ENCODE measurements around the gene F9. TPM values are rescaled to one million over a fixed set of nuclear protein-coding genes. Genes with fewer than 3 reads are reported as not detected.

Gene F9
- total and polyA plus RNA-seq, 10 of the 15 experiments (the other 5 are each of a cell fraction or from before 2014, with no cell fraction given): 0.18 TPM; not detected in 9

DNA sequence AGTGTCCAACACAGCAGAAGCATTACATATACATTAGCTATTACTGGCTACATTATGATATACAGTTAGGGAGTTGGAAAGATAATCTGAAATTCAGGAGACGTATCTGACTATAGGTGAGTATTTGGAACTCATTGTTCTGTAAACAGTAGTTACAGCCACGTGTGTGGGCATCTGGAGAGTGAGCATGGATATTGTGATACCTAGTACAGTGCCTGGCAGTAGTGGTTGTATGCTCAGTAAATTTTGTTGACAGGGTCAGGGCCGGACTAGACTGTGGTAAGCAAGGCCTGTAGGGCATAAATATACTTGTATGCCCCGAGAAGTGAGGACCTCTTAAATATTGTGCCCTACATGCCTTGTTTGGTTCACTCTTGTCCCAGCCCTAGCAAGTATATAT lies 2.9 kb downstream of the F9 start:
- FAIRE-seq: no peak
- 11% methylated on average over 4 of the region's 4 CpGs for WGBS (ENCODE audit: insufficient coverage, insufficient replicate concordance, low lambda C conversion rate, missing lambda C conversion rate)
- ChIA-PET SMC1A (ENCODE audit: uncharacterized antibody, unreplicated experiment) (no interaction called here), CTCF (no interaction called here), POLR2A (no interaction called here), RAD21 (ENCODE audit: unreplicated experiment) (no interaction called here)
- no peak overlapping the region for H3K4me3 ChIP-seq
- in situ Hi-C loops (cut with MboI) (no loop called here), intact Hi-C loops (cut with micrococcal nuclease; ENCODE audit: unreplicated experiment) (no loop called here)
- no peak for DNase-seq (ENCODE audit: low read depth, low spot score)
- no peaks in the 10 kb centered on the region for H3K27me3 ChIP-seq (replicated peaks in 1 of 2; ENCODE audit: control insufficient read depth in 2 of 2, insufficient read depth in 2 of 2, low read length in 1 of 2)
- BruUV-seq (replicated peaks): no TSS peak
- H3K27ac ChIP-seq (ENCODE audit: control insufficient read depth, insufficient read depth): no peak overlapping the region
- H4K20me1 ChIP-seq (ENCODE audit: control insufficient read depth, insufficient read depth): no peaks in the 10 kb centered on the region
- no peak overlapping the region for H2AFZ ChIP-seq (ENCODE audit: control insufficient read depth, low read depth, low read length)
- no peaks in the 10 kb centered on the region for H3K79me2 ChIP-seq (ENCODE audit: control insufficient read depth, insufficient read depth, low read length)
- H3K4me2 ChIP-seq (ENCODE audit: control insufficient read depth, insufficient read depth): no peak overlapping the region
- no peaks in the 10 kb centered on the region for H3K9me3 ChIP-seq (replicated peaks; ENCODE audit: control insufficient read depth, insufficient read depth, low read length)
- no peak for TF ChIP-seq WRNIP1 (IDR thresholded peaks at IDR 0.05; ENCODE audit: borderline replicate concordance, low read depth, low read length)
- H3K36me3 ChIP-seq (ENCODE audit: control insufficient read depth in 2 of 2, insufficient read depth in 2 of 2, low read length in 1 of 2): no peaks in the 10 kb centered on the region
- no peaks in the 10 kb centered on the region for H3K4me1 ChIP-seq (ENCODE audit: control insufficient read depth, insufficient read depth, low read length)
- H3K9ac ChIP-seq (ENCODE audit: control insufficient read depth, insufficient read depth, low read length): no peak overlapping the region
- ATAC-seq: no peak

DNA sequence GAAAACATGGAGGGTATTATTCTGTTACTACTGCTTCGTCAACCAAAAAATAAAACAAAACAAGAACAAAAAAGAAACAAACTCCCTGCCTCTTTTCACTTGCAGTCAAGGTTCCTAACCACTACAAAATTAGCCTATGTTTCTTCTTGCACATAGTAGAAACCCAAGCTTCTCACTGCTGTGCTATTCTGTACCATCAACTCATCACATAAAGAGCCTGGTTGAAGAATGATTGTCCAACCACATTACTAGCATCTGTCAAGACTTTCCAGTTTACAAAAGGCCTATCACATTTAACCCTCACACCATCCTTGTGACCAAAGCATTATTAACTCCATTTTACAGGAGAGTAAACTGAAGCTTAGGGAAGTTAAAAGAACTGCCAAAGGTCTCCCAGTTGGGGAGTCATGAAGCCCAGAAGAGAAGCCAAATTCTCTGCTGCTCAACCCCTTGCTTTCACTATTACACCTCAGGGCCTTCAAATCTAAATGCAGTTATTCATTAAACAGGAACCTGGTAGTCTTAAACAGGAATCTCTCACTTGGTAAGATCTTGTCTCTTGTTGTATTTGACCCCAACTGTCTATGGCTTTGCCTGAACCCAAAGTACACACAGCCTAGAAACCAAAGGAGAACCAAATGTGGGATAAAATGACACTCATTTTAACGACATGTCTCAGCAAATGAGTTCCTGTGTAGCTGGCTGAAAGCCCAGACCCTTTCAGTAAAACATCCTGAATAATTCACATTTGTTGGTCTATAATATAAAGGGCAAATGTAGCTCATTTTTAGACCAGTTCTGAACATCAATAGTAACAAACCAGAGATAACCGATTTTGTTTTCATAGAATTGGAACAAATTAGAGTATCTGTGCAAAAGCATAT lies 8.6 kb downstream of the F9 start:
- no peaks in the 10 kb centered on the region for H4K20me1 ChIP-seq (ENCODE audit: control insufficient read depth, insufficient read depth)
- no peaks in the 10 kb centered on the region for H3K4me1 ChIP-seq (ENCODE audit: control insufficient read depth, insufficient read depth, low read length)
- no peak for FAIRE-seq
- no peak overlapping the region for H3K4me2 ChIP-seq (ENCODE audit: control insufficient read depth, insufficient read depth)
- H3K27ac ChIP-seq (ENCODE audit: control insufficient read depth, insufficient read depth): no peak overlapping the region
- DNase-seq (ENCODE audit: low read depth, low spot score): no peak
- in situ Hi-C loops (cut with MboI) (no loop called here), intact Hi-C loops (cut with micrococcal nuclease; ENCODE audit: unreplicated experiment) (no loop called here)
- CTCF ChIA-PET: interaction anchor here (0.5 to 0.6 kb wide), 2 partner anchors 107 to 160 kb away, joined by 3 read pairs; no protein-coding TSS in a partner anchor
- SMC1A ChIA-PET (ENCODE audit: uncharacterized antibody, unreplicated experiment): interaction anchor here (0.7 kb wide), 1 partner anchor 23 kb away, joined by 3 read pairs; no protein-coding TSS in a partner anchor
- no TSS peak for BruUV-seq (replicated peaks)
- no peaks in the 10 kb centered on the region for H3K9me3 ChIP-seq (replicated peaks; ENCODE audit: control insufficient read depth, insufficient read depth, low read length)
- WGBS (ENCODE audit: insufficient coverage, insufficient replicate concordance, low lambda C conversion rate, missing lambda C conversion rate): 0% methylated on average over 3 of the region's 3 CpGs
- H3K4me3 ChIP-seq: no peak overlapping the region
- no peak overlapping the region for H2AFZ ChIP-seq (ENCODE audit: control insufficient read depth, low read depth, low read length)
- no peaks in the 10 kb centered on the region for H3K36me3 ChIP-seq (ENCODE audit: control insufficient read depth in 2 of 2, insufficient read depth in 2 of 2, low read length in 1 of 2)
- TF ChIP-seq, protein P1, sequence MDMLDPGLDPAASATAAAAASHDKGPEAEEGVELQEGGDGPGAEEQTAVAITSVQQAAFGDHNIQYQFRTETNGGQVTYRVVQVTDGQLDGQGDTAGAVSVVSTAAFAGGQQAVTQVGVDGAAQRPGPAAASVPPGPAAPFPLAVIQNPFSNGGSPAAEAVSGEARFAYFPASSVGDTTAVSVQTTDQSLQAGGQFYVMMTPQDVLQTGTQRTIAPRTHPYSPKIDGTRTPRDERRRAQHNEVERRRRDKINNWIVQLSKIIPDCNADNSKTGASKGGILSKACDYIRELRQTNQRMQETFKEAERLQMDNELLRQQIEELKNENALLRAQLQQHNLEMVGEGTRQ (IDR thresholded peaks at IDR 0.05; ENCODE audit: borderline replicate concordance, low read depth, low read length): no peak
- TF ChIP-seq MEF2B (IDR thresholded peaks at IDR 0.05; ENCODE audit: partially characterized antibody, poor library complexity, severe bottlenecking): no peak
- TF ChIP-seq IRF4 (IDR thresholded peaks at IDR 0.05; ENCODE audit: low read depth, low read length): no peak
- TF ChIP-seq DPF2 (IDR thresholded peaks at IDR 0.05): no peak
- TF ChIP-seq SP1 (IDR thresholded peaks at IDR 0.05; ENCODE audit: low read depth, low read length): no peak
- no peak for TF ChIP-seq EED (IDR thresholded peaks at IDR 0.05; ENCODE audit: low read depth)
- no peak for TF ChIP-seq SUPT20H (IDR thresholded peaks at IDR 0.05; ENCODE audit: borderline replicate concordance, control insufficient read depth, low read depth, low read length)
- no peak for TF ChIP-seq BCL11A (IDR thresholded peaks at IDR 0.05; ENCODE audit: low read depth, low read length)
- TF ChIP-seq, protein P2, sequence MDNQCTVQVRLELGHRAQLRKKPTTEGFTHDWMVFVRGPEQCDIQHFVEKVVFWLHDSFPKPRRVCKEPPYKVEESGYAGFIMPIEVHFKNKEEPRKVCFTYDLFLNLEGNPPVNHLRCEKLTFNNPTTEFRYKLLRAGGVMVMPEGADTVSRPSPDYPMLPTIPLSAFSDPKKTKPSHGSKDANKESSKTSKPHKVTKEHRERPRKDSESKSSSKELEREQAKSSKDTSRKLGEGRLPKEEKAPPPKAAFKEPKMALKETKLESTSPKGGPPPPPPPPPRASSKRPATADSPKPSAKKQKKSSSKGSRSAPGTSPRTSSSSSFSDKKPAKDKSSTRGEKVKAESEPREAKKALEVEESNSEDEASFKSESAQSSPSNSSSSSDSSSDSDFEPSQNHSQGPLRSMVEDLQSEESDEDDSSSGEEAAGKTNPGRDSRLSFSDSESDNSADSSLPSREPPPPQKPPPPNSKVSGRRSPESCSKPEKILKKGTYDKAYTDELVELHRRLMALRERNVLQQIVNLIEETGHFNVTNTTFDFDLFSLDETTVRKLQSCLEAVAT (IDR thresholded peaks at IDR 0.05): no peak
- TF ChIP-seq KDM1A (IDR thresholded peaks at IDR 0.05; ENCODE audit: borderline replicate concordance): no peak
- no peak for TF ChIP-seq ZZZ3 (IDR thresholded peaks at IDR 0.05; ENCODE audit: control insufficient read depth, insufficient read length, low read depth)
- no peak for TF ChIP-seq MTA2 (IDR thresholded peaks at IDR 0.05; ENCODE audit: low read depth)
- H3K9ac ChIP-seq (ENCODE audit: control insufficient read depth, insufficient read depth, low read length): no peak overlapping the region
- H3K27me3 ChIP-seq (replicated peaks in 1 of 2; ENCODE audit: control insufficient read depth in 2 of 2, insufficient read depth in 2 of 2, low read length in 1 of 2): no peaks in the 10 kb centered on the region
- RAD21 ChIA-PET (ENCODE audit: unreplicated experiment): no interaction called here
- no peaks in the 10 kb centered on the region for H3K79me2 ChIP-seq (ENCODE audit: control insufficient read depth, insufficient read depth, low read length)
- ATAC-seq: peak; percentile 69
- POLR2A ChIA-PET: no interaction called here
